Hepatocyte (in vitro differentiated cells): ENCODE measurements around the gene NEURL2. TPM values are rescaled to one million over a fixed set of nuclear protein-coding genes. Genes with fewer than 3 reads are reported as not detected.

Experiments
- DNase-seq: peaks from one replicate; pipeline ENCODE4 v3.0.0-alpha.2; 2016; ENCODE audit warnings: low spot score
- H2AFZ ChIP-seq: fragments of 200-600 bp; sonication (generic); 2 replicates; pipeline ENCODE4 v1.6.0; 2016; ENCODE audit warnings: antibody characterized with exemption, mild to moderate bottlenecking
- H3K27ac ChIP-seq: fragments of 200-600 bp; sonication (generic); 2 replicates; pipeline ENCODE4 v1.5.1; 2016; ENCODE audit warnings: mild to moderate bottlenecking
- H3K27me3 ChIP-seq: fragments of 200-600 bp; sonication (generic); 2 replicates; pipeline ENCODE4 v1.6.1; 2016
- H3K36me3 ChIP-seq: fragments of 200-600 bp; sonication (generic); replicated peaks from 2 replicates; pipeline ENCODE4 v1.5.1; 2016; ENCODE audit warnings: low read depth; ENCODE audit not compliant: insufficient read depth
- H3K4me1 ChIP-seq: fragments of 200-600 bp; sonication (generic); 2 replicates; pipeline ENCODE4 v1.5.1; 2016; ENCODE audit warnings: mild to moderate bottlenecking, moderate library complexity; ENCODE audit not compliant: insufficient read depth
- H3K4me2 ChIP-seq: fragments of 200-600 bp; sonication (generic); 2 replicates; pipeline ENCODE4 v1.6.0; 2016
- H3K4me3 ChIP-seq: fragments of 200-600 bp; sonication (generic); 2 replicates; pipeline ENCODE4 v1.5.1; 2016; ENCODE audit warnings: mild to moderate bottlenecking
- H3K79me2 ChIP-seq: fragments of 200-600 bp; sonication (generic); 2 replicates; pipeline ENCODE4 v1.6.0; 2017; ENCODE audit warnings: mild to moderate bottlenecking
- H3K9me2 ChIP-seq: fragments of 200-600 bp; sonication (generic); replicated peaks from 2 replicates; pipeline ENCODE4 v1.6.0; 2017; ENCODE audit warnings: mild to moderate bottlenecking; ENCODE audit not compliant: insufficient read depth
- H3K9me3 ChIP-seq: fragments of 200-600 bp; sonication (generic); 2 replicates; pipeline ENCODE4 v1.5.1; 2016; ENCODE audit warnings: low read depth, mild to moderate bottlenecking
- H4K20me1 ChIP-seq: fragments of 200-600 bp; sonication (generic); 2 replicates; pipeline ENCODE4 v1.6.0; 2016; ENCODE audit warnings: mild to moderate bottlenecking; ENCODE audit not compliant: insufficient read depth, poor library complexity, severe bottlenecking
- CTCF ChIP-seq: fragments of 200-600 bp; sonication (generic); IDR thresholded peaks from 2 replicates; pipeline ENCODE4 v1.5.1; 2016; ENCODE audit warnings: antibody characterized with exemption, mild to moderate bottlenecking; ENCODE audit not compliant: poor library complexity
- EZH2 ChIP-seq: fragments of 200-600 bp; sonication (generic); IDR thresholded peaks from 2 replicates; pipeline ENCODE4 v1.6.1; 2016; ENCODE audit warnings: antibody characterized with exemption, mild to moderate bottlenecking, borderline replicate concordance
- EZH2phosphoT487 ChIP-seq: fragments of 200-600 bp; sonication (generic); IDR thresholded peaks from one replicate; pipeline ENCODE4 v1.6.1; 2018; ENCODE audit warnings: antibody characterized with exemption, mild to moderate bottlenecking, low read depth, moderate library complexity; ENCODE audit not compliant: unreplicated experiment, severe bottlenecking
- WGBS: methylation state at CpG from one replicate; pipeline ENCODE4 v1.1.6; 2016; ENCODE audit warnings: low lambda C conversion rate; ENCODE audit errors: missing lambda C conversion rate; 5-methylcytosine and 5-hydroxymethylcytosine counted together
- polyA plus RNA-seq: library from polyadenylated mRNA; unstranded; fragments of >200 nt; fragmentation: Nextera tagmentation; extraction: Ambion mirVana; gene quantifications from 2 replicates; pipeline ENCODE4 v1.2.1, GENCODE V29; 2016
- total RNA-seq: library from RNA; depleted of rRNA; stranded (reverse); fragments of >200 nt; gene quantifications from 2 replicates; pipeline ENCODE4 v1.2.3, GENCODE V29; 2014

NEURL2 gene
- total and polyA plus RNA-seq, 2 experiments from 2014 or later: 11.7 to 12.8 TPM

- H3K9me2 ChIP-seq: no peaks in the 10 kb centered on the region
- no peak overlapping the region for H3K4me3 ChIP-seq
- no peak overlapping the region for H3K27ac ChIP-seq
- H3K36me3 ChIP-seq: no peaks in the 10 kb centered on the region
- no peaks in the 10 kb centered on the region for H3K27me3 ChIP-seq
- TF ChIP-seq EZH2: no peak
- no peak for TF ChIP-seq EZH2phosphoT487
- TF ChIP-seq CTCF: no peak
- WGBS: 86% methylated on average over 7 of the region's 7 CpGs
- no peak overlapping the region for H3K4me2 ChIP-seq
- no peak overlapping the region for H2AFZ ChIP-seq
- no peaks in the 10 kb centered on the region for H3K9me3 ChIP-seq
- peaks cover 5% of the 10 kb centered on the region for H3K4me1 ChIP-seq
- peak; percentile 46 for DNase-seq
- no peaks in the 10 kb centered on the region for H4K20me1 ChIP-seq
- peaks cover 25% of the 10 kb centered on the region for H3K79me2 ChIP-seq
These were observed 27.2 kb downstream of the NEURL2 start for GRCh38 chr20:45863543-45864470.

GRCh38 chr20:45861221-45862075 is 29.6 kb downstream of the NEURL2 start:
- Histone ChIP-seq H2AFZ (no peak overlapping the region), H3K27ac (peak overlapping the region; percentile 38), H3K27me3 (no peaks in the 10 kb centered on the region), H3K9me3 (no peaks in the 10 kb centered on the region), H3K36me3 (no peaks in the 10 kb centered on the region), H3K4me3 (no peak overlapping the region), H3K9me2 (no peaks in the 10 kb centered on the region), H4K20me1 (no peaks in the 10 kb centered on the region), H3K4me2 (no peak overlapping the region), H3K79me2 (peaks cover 38% of the 10 kb centered on the region), H3K4me1 (peaks cover 12% of the 10 kb centered on the region)
- no peak for TF ChIP-seq EZH2
- no peak for TF ChIP-seq EZH2phosphoT487
- TF ChIP-seq CTCF: no peak
- DNase-seq: no peak
- 84% methylated on average over 7 of the region's 7 CpGs for WGBS

- H3K27me3 ChIP-seq: no peaks in the 10 kb centered on the region
- no peak overlapping the region for H3K4me3 ChIP-seq
- peak overlapping the region; percentile 38 for H3K27ac ChIP-seq
- no peaks in the 10 kb centered on the region for H4K20me1 ChIP-seq
- H3K4me2 ChIP-seq: no peak overlapping the region
- no peak overlapping the region for H2AFZ ChIP-seq
- TF ChIP-seq EZH2phosphoT487 (no peak), EZH2 (no peak)
- H3K36me3 ChIP-seq: no peaks in the 10 kb centered on the region
- no peaks in the 10 kb centered on the region for H3K9me2 ChIP-seq
- peaks cover 19% of the 10 kb centered on the region for H3K4me1 ChIP-seq
- whole genome bisulfite sequencing: 71% methylated on average over 7 of the region's 7 CpGs
- no peak for DNase-seq
- H3K79me2 ChIP-seq: peaks cover 46% of the 10 kb centered on the region
- H3K9me3 ChIP-seq: no peaks in the 10 kb centered on the region
These were observed 30.3 kb downstream of the NEURL2 start for GRCh38 chr20:45860560-45861220.
